PC-9 (cell line): Measurements from ENCODE around the gene RAE1.

Source experiments
- CTCF ChIP-seq: fragments of 200-600 bp; sonication (generic); conservative IDR thresholded peaks from 2 replicates; pipeline ENCODE4 v1.6.1; 2017; ENCODE audit warnings: mixed run types, antibody characterized with exemption, mild to moderate bottlenecking, moderate library complexity
- EZH2 ChIP-seq: fragments of 200-600 bp; sonication (generic); IDR thresholded peaks from 2 replicates; pipeline ENCODE4 v1.8.0; 2017; ENCODE audit warnings: antibody characterized with exemption, low read depth

GRCh38 chr20:57379263-57379647 lies 28.2 kb downstream of the RAE1 start:
- no peak for TF ChIP-seq CTCF
- TF ChIP-seq EZH2: no peak
